Activated CD8-positive, alpha-beta memory T cell treated with anti-CD3 and anti-CD28 coated beads for 24 hours (primary cell): Measurements from ENCODE around the gene FIP1L1.
"Not testable (repeated sequence)": the region's sequence is repeated elsewhere in the genome, so short reads cannot be mapped to it uniquely, and the experiment has no call there.

Source experiments
- DNase-seq: peaks from one replicate; pipeline ENCODE4 v3.0.0-alpha.2; 2020

Gene FIP1L1

DNA sequence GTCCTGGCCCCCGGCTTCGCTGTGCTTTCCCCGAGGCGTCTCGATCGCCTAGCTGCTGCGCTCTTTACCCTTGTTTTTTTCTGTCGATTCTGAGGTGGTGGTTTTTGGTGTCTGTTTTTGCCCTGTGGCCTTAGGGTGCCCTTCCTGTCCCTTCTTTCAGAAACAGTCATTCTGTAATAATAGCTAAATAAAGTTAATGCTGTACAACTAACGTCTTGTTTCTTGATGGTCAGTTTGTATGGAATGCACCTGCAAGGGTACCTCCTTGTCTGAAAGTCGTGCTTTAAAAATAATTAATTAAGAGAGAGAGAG lies 686 bp downstream of the FIP1L1 start:
- no peak for DNase-seq

- DNase-seq, result no peak
Measured at GRCh38 chr4:53380221-53380620, 2.8 kb downstream of the FIP1L1 start.

DNA sequence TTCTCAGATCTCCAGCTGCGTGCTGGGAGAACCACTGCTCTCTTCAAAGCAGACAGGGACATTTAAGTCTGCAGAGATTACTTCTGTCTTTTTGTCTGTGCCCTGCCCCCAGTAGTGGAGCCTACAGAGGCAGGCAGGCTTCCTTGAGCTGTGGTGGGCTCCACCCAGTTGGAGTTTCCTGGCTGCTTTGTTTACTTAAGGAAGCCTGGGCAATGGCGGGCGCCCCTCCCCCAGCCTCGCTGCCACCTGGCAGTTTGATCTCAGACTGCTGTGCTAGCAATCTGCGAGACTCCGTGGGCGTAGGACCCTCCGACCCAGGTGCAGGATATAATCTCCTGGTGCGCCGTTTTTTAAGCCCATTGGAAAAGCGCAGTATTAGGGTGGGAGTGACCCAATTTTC lies 32.0 kb downstream of the FIP1L1 start:
- DNase-seq, result not testable (repeated sequence)

GRCh38 chr4:53419208-53419607 lies 41.8 kb downstream of the FIP1L1 start:
- no peak for DNase-seq

GRCh38 chr4:53421791-53422190 lies 44.4 kb downstream of the FIP1L1 start:
- no peak for DNase-seq

DNA sequence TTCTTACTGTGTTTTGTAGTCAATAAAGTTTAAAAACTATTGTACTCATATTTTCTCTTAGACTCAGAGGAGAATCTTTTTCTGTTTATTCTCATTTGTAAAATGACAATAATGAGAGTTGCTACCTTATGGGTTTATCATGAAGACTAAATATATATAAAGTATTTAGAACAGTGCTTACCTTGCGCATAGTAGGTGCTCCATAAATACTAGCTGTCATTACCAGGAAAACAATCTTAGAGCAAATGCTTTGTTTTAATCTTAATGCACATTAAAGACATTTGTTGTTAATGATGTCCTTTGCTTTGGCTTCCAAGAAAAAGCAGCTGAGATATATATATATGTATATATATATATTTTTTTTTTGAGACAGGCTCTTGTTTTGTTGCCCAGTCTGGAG lies 44.9 kb downstream of the FIP1L1 start:
- DNase-seq, result no peak

GRCh38 chr4:53424280-53424679 lies 46.8 kb downstream of the FIP1L1 start:
- no peak for DNase-seq

DNA sequence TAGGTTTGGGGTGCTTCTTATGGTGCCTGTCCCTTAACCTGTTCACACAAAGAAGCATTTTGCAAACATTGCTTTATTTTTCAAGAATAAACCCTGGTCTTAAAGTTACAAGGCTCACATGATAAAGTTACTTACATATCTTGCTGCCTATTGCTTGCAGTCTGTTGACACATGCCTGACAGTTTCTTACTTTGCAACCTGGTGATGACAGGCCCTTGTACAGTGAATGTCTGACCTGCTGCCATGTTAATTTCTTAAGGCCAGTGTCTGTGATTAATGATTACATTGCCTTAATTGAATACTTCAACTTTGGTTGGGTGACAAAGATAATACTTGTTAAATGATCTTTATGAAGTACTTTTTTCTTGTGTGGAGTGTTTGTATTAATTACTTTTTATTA lies 49.9 kb downstream of the FIP1L1 start:
- DNase-seq, result no peak

- no peak for DNase-seq
Measured at GRCh38 chr4:53431052-53431451, 53.6 kb downstream of the FIP1L1 start.

DNA sequence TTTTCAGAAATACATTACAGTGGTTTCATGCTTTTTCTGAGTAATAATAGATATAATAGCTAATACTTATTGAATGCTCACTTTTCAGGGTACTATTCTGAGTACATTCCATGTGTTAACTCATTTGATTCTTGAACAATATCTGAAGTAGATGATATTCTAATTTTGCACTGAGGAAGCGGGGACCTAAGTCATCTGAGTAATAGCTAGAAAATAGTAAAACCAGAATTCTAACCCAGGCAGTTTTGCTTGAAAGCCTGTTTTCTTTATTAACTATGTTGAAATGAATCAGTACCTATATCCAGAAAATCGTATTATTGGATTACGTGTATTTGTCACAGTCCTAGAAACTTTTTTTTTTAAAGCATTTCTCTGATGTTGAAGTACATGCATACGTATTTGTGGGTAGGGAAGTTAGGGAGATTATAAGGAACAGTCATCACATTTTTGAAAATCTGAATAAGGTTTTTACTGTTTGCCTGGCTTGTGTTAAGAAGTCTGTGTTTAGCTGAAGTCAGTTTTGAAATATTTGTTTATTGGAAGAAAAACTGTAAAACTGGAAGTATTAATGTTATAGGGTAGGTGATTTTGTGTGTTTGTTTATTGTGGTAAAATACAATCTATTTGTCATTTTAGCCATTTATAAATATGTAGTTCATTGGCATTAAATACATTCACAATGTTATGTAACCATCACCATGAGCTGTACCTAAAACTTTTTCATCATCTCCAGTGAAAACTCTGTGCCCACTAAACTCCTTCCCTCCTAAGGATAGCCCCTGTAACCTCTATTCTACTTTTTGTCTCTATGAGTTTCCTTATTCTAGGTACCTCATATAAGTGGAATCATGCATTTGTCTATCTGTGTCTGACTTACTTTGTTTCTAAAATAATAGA lies 55.3 kb downstream of the FIP1L1 start:
- DNase-seq, result no peak

DNA sequence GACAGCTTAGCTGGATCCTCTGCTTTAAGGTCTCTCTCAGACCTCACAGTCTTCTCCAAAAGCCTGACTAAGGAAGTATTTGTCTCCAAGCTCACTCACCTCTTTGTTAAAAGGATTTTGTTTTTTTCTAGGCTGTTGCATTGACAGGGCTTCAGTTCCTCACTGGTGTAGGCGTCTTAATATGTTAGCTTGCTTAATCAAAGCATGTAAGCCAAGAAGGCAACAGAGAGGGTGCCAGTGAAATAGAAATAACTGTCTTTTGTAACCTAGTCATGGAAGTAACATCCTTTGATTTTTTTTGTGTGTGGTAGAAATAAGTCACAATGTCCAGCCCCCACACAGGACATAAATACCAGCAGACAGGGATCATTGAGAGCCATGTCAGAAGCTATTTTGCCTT lies 58.8 kb downstream of the FIP1L1 start:
- no peak for DNase-seq

DNA sequence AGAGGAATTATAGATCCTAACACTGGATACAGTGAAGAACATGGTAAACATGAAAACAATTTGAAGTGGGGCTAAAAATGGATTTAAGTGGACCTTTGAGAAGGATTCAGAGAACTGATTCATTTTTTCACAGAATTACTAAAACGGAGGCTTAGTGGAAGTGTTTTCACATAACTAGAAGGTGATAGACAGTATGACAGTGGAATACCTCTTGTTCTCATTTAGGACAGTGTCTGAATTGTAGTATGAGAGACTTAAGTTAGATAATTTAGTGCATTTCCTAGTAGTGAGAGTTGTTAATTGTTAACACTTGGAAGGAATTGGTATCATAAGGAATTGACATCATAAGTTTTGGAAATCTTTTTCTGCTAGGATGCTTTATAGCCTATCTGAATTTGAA lies 64.1 kb downstream of the FIP1L1 start:
- DNase-seq, result no peak

DNA sequence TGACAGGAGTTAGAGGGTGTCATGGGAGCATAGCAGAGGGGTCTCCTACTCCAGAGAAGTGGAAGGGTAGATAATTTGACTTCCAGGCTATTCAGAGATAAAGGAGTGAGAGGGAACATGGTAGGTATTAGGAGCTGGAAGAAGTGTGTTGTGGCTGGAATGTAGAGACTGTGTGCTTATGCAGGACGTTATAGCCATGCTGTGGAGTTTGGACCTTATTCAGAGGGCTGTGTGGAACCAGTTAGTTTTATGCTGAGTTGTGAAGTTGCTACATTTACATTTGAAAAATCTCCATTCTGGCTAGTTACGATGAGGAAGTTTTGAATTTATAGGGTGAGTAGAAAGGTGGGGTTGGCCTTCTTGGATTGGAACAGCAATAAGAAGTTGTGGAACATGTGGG lies 67.5 kb downstream of the FIP1L1 start:
- DNase-seq, result no peak

DNA sequence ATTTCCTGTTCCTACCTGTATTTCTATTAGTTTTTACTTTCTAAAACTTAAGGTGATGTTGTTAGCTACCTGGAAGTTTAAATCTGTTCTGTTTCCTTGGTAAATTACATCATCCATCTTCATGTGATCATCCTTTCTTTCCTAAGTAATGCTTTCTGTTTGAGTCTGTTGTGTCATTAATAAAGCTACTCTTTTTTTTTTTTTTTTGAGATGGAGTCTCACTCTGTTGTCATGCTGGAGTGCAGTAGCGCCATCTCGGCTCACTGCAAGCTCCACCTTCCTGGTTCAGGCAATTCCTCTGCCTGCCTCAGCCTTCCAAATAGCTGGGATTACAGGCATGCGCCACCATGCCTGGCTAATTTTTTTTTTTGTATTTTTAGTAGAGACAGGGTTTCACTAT lies 73.3 kb downstream of the FIP1L1 start:
- no peak for DNase-seq

DNA sequence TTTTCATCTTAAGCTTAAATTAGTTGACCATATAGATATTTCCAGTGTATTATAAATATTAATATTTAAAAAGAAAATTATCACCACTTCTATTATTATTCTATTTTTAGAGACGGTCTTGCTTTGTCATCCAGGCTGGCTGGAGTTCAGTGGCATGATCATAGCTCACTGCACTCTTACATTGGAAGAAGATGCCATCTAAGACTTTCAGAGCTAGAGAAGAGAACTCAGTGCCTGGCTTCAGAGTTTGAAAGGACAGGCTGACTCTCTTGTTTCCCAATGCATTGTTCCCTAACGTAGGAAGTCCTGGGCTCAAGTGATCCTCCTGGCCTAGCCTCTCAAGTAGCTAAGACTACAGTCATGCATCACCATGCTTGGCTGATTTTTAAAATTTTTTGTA lies 75.9 kb downstream of the FIP1L1 start:
- no peak for DNase-seq

- DNase-seq, result no peak
Measured at GRCh38 chr4:53455766-53456165, 78.3 kb downstream of the FIP1L1 start.

DNA sequence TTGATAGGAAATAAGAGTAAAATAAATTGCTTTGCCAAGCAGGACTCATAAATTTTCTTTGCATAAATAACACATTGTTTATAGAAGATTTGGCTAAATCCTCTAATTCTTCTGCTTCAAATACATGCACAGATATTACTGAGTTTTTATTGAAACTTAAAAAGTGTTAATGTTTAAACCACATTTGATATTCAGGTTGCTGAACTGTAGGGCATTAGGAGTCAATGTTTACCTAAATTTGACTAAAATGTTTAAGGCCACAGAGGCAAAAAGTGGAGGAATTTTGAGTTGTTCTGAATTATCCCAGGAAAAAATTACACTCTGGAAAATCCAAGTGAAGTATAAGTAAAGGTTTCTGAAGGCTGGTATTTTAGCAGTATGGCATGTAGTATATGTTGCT lies 78.7 kb downstream of the FIP1L1 start:
- DNase-seq, result no peak

DNA sequence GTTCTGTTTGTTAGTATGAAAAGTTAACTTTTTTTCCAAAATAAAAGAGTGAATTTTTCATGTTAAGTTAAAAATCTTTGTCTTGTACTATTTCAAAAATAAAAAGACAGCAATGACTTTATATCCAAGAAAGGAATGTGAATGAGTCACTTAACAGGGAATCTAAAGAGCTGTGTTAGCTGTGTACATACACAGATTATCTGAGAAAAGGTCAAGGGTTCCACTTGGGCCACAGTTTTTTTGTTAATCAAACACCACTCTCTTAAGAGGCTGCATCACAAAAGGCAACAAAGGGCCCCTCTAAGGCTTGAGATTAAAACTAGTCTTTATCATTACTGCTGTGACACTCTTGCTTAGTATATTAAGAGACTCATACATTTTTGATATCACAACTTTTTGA lies 82.1 kb downstream of the FIP1L1 start:
- no peak for DNase-seq

DNA sequence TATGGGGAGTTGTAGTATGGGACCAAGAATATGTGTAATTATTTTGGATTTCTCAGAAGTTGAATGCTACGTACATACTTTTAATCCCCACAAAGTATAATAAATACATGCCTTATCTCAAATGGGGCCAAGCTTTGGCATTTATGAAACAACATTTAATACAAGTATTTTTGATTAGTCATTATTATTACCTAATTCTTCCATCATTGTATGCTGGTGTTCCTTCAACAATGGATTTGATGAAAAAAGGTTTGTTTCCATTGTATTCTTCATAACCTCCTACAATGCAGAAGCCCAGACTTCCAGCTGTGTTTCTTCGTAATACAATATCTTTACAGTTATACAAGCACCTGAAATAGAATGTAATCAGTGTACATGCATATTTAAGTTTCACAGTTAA lies 83.8 kb downstream of the FIP1L1 start:
- no peak for DNase-seq

- no peak for DNase-seq
Measured at GRCh38 chr4:53463340-53463739, 85.9 kb downstream of the FIP1L1 start.

DNA sequence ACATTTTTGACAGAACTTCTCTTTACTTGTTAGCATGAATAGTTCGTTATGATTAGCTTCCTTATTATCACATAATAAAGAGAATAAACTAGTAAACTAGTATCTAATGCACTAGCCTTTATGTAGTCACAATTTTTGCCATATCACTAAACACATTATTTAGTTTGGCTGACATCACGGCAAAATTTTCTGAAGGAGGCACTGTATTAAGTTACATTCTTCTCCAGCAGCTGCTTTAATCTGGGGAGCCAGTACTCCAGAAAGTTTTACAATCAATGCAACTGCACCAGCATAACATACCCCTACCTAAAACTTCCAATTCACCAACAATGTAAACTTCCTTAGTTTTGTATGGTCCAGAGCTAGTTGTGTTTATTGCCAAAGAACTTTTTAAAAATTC lies 87.8 kb downstream of the FIP1L1 start:
- no peak for DNase-seq

DNA sequence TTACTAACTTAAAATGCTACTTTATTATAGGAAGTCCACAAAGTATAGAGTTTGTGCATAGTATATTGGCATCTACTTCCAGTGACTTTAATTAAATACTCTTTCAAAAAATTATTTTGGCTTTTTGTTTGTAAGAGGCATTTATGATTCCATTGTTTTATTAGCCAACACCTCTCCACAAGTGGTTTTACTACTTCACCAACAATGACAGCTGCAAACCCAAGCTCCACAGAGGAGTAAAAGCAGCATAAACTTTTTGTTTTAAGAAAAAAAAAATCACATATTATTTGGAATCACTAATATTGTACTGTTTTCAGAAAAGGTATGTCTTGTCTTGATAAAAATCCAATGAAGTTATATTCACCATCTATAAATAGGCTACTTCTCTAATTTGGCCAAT lies 88.5 kb downstream of the FIP1L1 start:
- no peak for DNase-seq

GRCh38 chr4:53466576-53466975 lies 89.1 kb downstream of the FIP1L1 start:
- DNase-seq, result peak; percentile 52

- DNase-seq, result no peak
Measured at GRCh38 chr4:53476232-53477037, 99.0 kb downstream of the FIP1L1 start.
